ENCODE measurements around the gene PTPRU.
A peak's percentile ranks its signal among the peaks of the same experiment; 100 is the strongest.

Gene PTPRU

GRCh38 chr1:29256979-29257804 lies 20.9 kb downstream of the PTPRU start:
- H3K36me3 ChIP-seq (ENCODE audit: low read length): no peaks in the 10 kb centered on the region
- no peaks in the 10 kb centered on the region for H3K9me3 ChIP-seq (ENCODE audit: insufficient read depth, low read length)
- no peaks in the 10 kb centered on the region for H3K79me2 ChIP-seq (ENCODE audit: insufficient read depth, low read length)
- H3K4me2 ChIP-seq (ENCODE audit: low read depth, low read length, poor library complexity, severe bottlenecking): no peak overlapping the region
- TF ChIP-seq CTCF (IDR thresholded peaks at IDR 0.05; ENCODE audit: insufficient read depth, low read length, poor library complexity, severe bottlenecking): no peak
- TF ChIP-seq EZH2phosphoT487 (conservative IDR thresholded peaks at IDR 0.05; ENCODE audit: low read length): no peak
- H3K4me3 ChIP-seq (ENCODE audit: insufficient read depth, low read length, poor library complexity, severe bottlenecking): no peak overlapping the region
- H3K27ac ChIP-seq (ENCODE audit: low read depth, low read length): no peak overlapping the region
- no peaks in the 10 kb centered on the region for H3F3A ChIP-seq (ENCODE audit: insufficient read depth)
- H3K27me3 ChIP-seq (ENCODE audit: low read length): no peaks in the 10 kb centered on the region
- no peak overlapping the region for H2AFZ ChIP-seq (ENCODE audit: low read depth, low read length, severe bottlenecking)
- H4K20me1 ChIP-seq (ENCODE audit: low read depth, low read length): no peaks in the 10 kb centered on the region
- no peaks in the 10 kb centered on the region for H3K9me2 ChIP-seq (replicated peaks; ENCODE audit: insufficient read depth, low read length)
- no peak overlapping the region for H3K9ac ChIP-seq (ENCODE audit: low read length)

DNA sequence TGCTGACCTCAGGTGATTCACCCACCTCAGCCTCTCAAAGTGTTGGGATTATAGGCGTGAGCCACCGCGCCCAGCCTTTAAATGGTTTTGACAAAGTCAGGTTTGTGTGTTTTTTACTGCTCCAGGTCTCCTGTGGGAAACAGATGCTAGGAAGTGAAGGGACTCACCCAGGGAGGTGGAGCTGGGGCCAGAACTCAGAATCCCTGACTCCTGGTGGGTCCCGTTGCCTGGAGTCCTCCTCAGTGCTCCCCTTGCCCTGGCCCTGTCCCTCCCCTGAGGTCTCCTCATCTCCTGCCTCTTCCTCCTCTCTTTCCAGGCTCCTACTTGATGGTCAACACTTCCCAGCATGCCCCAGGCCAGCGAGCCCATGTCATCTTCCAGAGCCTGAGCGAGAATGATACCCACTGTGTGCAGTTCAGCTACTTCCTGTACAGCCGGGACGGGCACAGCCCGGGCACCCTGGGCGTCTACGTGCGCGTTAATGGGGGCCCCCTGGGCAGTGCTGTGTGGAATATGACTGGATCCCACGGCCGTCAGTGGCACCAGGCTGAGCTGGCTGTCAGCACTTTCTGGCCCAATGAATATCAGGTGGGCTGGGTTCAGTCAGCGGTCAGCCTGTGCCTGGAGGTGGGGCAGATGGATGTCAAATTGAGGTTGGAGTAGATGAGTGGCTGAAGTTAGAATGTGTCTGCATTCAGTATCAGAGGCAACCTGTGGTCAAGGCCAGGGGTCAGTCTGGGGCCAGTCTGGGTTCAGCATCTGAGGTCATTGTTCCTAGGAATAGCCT lies 22.1 kb downstream of the PTPRU start:
- Histone ChIP-seq H3K9me2 (replicated peaks; ENCODE audit: insufficient read depth, low read length) (no peaks in the 10 kb centered on the region), H3K4me3 (ENCODE audit: insufficient read depth, low read length, poor library complexity, severe bottlenecking) (no peak overlapping the region), H3K9me3 (ENCODE audit: insufficient read depth, low read length) (no peaks in the 10 kb centered on the region), H3K4me2 (ENCODE audit: low read depth, low read length, poor library complexity, severe bottlenecking) (no peak overlapping the region), H3K27me3 (ENCODE audit: low read length) (no peaks in the 10 kb centered on the region), H4K20me1 (ENCODE audit: low read depth, low read length) (no peaks in the 10 kb centered on the region), H3K27ac (ENCODE audit: low read depth, low read length) (no peak overlapping the region), H3F3A (ENCODE audit: insufficient read depth) (no peaks in the 10 kb centered on the region), H2AFZ (ENCODE audit: low read depth, low read length, severe bottlenecking) (no peak overlapping the region), H3K79me2 (ENCODE audit: insufficient read depth, low read length) (no peaks in the 10 kb centered on the region), H3K36me3 (ENCODE audit: low read length) (no peaks in the 10 kb centered on the region), H3K9ac (ENCODE audit: low read length) (no peak overlapping the region)
- TF ChIP-seq CTCF (IDR thresholded peaks at IDR 0.05; ENCODE audit: insufficient read depth, low read length, poor library complexity, severe bottlenecking) (no peak), EZH2phosphoT487 (conservative IDR thresholded peaks at IDR 0.05; ENCODE audit: low read length) (no peak)

- TF ChIP-seq EZH2phosphoT487 (conservative IDR thresholded peaks at IDR 0.05; ENCODE audit: low read length) (no peak), CTCF (IDR thresholded peaks at IDR 0.05; ENCODE audit: insufficient read depth, low read length, poor library complexity, severe bottlenecking) (no peak)
- Histone ChIP-seq H3K9me3 (ENCODE audit: insufficient read depth, low read length) (no peaks in the 10 kb centered on the region), H3K79me2 (ENCODE audit: insufficient read depth, low read length) (no peaks in the 10 kb centered on the region), H3F3A (ENCODE audit: insufficient read depth) (no peaks in the 10 kb centered on the region), H4K20me1 (ENCODE audit: low read depth, low read length) (no peaks in the 10 kb centered on the region), H2AFZ (ENCODE audit: low read depth, low read length, severe bottlenecking) (no peak overlapping the region), H3K9me2 (replicated peaks; ENCODE audit: insufficient read depth, low read length) (no peaks in the 10 kb centered on the region), H3K27me3 (ENCODE audit: low read length) (no peaks in the 10 kb centered on the region), H3K36me3 (ENCODE audit: low read length) (no peaks in the 10 kb centered on the region), H3K4me3 (ENCODE audit: insufficient read depth, low read length, poor library complexity, severe bottlenecking) (peak overlapping the region; percentile 18), H3K4me2 (ENCODE audit: low read depth, low read length, poor library complexity, severe bottlenecking) (peak overlapping the region; percentile 24), H3K9ac (ENCODE audit: low read length) (no peak overlapping the region), H3K27ac (ENCODE audit: low read depth, low read length) (no peak overlapping the region)
Measured at GRCh38 chr1:29258976-29259801, 22.9 kb downstream of the PTPRU start.
